HL-60 (cell line): ENCODE data around the gene P2RY4.
A peak's percentile ranks its signal among the peaks of the same experiment; 100 is the strongest.

ENCODE experiments used
- POLR2AphosphoS5 ChIP-seq: IDR thresholded peaks from 2 replicates; pipeline ENCODE4 v1.6.1; 2012; ENCODE audit warnings: low read depth
- TF ChIP-seq, protein P1 (sequence below): IDR thresholded peaks from 2 replicates; pipeline ENCODE4 v1.6.1; 2012; ENCODE audit warnings: low read depth; ENCODE audit not compliant: insufficient replicate concordance
- TF ChIP-seq, protein P2 (sequence below): IDR thresholded peaks from one replicate; pipeline ENCODE4 v1.5.1; 2011; ENCODE audit warnings: low read length, control low read depth, inconsistent platforms; ENCODE audit not compliant: insufficient read depth

DNA sequence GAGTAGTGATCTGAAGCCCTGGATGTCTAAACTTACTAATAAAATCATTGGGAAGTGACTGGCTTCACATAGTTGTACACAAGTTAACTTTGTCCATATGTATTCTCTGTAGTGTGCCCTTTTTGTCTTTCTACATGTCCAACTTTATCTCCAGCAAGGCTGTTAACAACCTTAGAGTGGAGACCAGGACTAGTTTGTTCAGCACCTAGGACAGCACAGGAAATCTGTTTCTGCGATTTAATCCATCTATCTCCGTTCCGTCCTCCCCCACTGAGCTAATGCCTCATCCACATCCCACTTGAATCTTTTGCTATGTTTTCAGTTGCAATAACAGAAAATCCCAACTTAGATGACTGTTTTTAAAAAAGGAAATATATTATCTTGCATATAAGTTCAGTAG lies 4.8 kb upstream of the P2RY4 start:
- TF ChIP-seq, protein P1, sequence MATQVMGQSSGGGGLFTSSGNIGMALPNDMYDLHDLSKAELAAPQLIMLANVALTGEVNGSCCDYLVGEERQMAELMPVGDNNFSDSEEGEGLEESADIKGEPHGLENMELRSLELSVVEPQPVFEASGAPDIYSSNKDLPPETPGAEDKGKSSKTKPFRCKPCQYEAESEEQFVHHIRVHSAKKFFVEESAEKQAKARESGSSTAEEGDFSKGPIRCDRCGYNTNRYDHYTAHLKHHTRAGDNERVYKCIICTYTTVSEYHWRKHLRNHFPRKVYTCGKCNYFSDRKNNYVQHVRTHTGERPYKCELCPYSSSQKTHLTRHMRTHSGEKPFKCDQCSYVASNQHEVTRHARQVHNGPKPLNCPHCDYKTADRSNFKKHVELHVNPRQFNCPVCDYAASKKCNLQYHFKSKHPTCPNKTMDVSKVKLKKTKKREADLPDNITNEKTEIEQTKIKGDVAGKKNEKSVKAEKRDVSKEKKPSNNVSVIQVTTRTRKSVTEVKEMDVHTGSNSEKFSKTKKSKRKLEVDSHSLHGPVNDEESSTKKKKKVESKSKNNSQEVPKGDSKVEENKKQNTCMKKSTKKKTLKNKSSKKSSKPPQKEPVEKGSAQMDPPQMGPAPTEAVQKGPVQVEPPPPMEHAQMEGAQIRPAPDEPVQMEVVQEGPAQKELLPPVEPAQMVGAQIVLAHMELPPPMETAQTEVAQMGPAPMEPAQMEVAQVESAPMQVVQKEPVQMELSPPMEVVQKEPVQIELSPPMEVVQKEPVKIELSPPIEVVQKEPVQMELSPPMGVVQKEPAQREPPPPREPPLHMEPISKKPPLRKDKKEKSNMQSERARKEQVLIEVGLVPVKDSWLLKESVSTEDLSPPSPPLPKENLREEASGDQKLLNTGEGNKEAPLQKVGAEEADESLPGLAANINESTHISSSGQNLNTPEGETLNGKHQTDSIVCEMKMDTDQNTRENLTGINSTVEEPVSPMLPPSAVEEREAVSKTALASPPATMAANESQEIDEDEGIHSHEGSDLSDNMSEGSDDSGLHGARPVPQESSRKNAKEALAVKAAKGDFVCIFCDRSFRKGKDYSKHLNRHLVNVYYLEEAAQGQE: peak; percentile 89
- TF ChIP-seq, protein P2, sequence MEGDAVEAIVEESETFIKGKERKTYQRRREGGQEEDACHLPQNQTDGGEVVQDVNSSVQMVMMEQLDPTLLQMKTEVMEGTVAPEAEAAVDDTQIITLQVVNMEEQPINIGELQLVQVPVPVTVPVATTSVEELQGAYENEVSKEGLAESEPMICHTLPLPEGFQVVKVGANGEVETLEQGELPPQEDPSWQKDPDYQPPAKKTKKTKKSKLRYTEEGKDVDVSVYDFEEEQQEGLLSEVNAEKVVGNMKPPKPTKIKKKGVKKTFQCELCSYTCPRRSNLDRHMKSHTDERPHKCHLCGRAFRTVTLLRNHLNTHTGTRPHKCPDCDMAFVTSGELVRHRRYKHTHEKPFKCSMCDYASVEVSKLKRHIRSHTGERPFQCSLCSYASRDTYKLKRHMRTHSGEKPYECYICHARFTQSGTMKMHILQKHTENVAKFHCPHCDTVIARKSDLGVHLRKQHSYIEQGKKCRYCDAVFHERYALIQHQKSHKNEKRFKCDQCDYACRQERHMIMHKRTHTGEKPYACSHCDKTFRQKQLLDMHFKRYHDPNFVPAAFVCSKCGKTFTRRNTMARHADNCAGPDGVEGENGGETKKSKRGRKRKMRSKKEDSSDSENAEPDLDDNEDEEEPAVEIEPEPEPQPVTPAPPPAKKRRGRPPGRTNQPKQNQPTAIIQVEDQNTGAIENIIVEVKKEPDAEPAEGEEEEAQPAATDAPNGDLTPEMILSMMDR: no peak
- TF ChIP-seq POLR2AphosphoS5: no peak
